Measurements from ENCODE around the gene PPOX. TPM values are rescaled to one million over a fixed set of nuclear protein-coding genes. Genes with fewer than 3 reads are reported as not detected.

PPOX gene
- total RNA-seq, 3 donors from 2014 or later, result 15.0 to 21.9 (median 16.3) TPM

DNA sequence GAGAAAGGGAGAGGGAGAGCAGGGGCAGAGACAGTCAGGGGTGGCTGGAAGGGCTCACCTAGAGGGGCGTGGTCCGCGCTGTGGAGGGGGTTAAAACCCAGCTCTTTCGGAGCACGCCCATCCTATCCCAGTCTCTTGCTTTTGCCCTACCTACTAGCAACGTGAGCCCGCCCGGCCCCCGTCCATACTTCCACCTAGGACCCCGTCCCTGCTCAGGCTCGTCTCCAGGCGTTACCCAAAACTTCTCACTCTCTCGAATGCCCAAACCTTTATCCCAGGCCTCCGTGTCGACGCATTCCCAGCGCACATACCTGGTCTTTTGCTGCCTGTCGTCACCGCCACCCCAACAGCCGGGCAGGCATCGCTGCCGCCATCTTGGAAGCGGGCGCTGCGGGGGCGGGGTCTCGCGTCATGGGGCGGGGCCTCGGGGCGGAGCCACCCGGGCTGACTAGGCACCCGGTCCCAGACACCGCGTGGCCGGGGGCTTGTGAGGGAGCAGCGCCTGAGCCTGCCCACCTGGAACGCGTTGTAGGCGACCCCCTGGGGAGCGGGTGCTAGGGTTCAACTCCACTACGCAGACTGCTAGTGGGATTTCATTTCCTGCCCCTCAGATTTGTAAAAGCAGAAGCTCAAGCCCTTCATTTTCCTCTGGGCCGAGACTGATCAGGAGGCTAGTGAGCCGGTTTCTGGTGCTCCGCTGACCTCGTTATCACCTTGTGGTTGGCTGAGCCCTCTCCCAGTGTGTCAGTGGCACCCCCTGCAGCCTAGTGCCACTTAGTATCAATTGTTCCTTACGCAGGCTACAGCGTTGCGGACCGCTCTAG lies 11.1 kb downstream of the PPOX start, which contains the start of gene B4GALT3:
Gene B4GALT3, minus strand, starts transcription at position 396 of the 824 bp plus-strand sequence. CDS start 1,447 bp downstream, outside the sequence.
- Histone ChIP-seq H3K36me3 (ENCODE audit: low read depth) (no peaks in the 10 kb centered on the region), H3K4me3 (peak within 1 kb of the TSS; percentile 67), H3K9me3 (no peaks in the 10 kb centered on the region), H3K4me1 (ENCODE audit: low read depth) (peaks cover 8% of the 10 kb centered on the region)
- intact Hi-C loops (cut with DNase I, micrococcal nuclease), result no loop called here
- peak; percentile 97 for ATAC-seq
- peak; percentile 93 to 97 (median 97) for DNase-seq
- TF ChIP-seq, protein P1, sequence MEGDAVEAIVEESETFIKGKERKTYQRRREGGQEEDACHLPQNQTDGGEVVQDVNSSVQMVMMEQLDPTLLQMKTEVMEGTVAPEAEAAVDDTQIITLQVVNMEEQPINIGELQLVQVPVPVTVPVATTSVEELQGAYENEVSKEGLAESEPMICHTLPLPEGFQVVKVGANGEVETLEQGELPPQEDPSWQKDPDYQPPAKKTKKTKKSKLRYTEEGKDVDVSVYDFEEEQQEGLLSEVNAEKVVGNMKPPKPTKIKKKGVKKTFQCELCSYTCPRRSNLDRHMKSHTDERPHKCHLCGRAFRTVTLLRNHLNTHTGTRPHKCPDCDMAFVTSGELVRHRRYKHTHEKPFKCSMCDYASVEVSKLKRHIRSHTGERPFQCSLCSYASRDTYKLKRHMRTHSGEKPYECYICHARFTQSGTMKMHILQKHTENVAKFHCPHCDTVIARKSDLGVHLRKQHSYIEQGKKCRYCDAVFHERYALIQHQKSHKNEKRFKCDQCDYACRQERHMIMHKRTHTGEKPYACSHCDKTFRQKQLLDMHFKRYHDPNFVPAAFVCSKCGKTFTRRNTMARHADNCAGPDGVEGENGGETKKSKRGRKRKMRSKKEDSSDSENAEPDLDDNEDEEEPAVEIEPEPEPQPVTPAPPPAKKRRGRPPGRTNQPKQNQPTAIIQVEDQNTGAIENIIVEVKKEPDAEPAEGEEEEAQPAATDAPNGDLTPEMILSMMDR (IDR thresholded peaks at IDR 0.05), result no peak

DNA sequence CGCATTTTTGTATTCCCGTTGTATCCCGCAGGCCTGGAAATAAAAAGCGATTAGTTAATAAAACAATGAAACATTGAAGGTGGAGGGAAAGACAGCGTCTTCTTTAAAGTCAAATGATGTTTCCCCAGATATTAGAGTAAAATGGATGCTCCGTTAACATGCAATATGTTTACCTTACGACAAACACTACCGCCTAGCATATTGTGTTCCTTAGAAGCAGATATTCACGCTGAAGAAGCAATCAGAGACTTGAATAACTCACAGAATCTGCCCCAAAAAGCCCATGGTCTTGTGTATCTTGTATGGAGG lies 11.7 kb downstream of the PPOX start:
- H3K36me3 ChIP-seq (ENCODE audit: low read depth), result no peaks in the 10 kb centered on the region
- ATAC-seq (no peak), DNase-seq (no peak)
- H3K4me1 ChIP-seq (ENCODE audit: low read depth), result peaks cover 8% of the 10 kb centered on the region
- intact Hi-C loops (cut with DNase I, micrococcal nuclease), result no loop called here
- H3K4me3 ChIP-seq, result no peak overlapping the region
- TF ChIP-seq, protein P1 (IDR thresholded peaks at IDR 0.05), result no peak
- no peaks in the 10 kb centered on the region for H3K9me3 ChIP-seq

DNA sequence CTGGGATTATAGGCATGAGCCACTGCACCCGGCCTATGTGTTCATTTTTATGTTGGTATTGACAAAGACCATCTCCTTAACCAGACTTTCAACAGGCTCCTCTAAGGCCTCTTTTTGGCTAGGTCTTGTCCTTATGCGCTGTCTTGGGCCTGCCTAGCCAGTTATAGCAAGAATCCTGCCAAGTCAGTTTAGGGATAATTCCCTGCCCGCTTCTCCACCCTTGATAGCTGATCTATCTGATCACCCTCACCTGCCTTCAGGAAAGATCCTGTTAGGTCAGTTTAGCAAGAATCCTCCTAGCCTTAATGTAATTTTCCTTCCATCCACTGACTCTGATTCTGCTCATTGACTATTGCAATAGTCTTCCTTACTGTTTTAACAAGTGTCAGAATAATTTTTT lies 13.5 kb downstream of the PPOX start:
- H3K9me3 ChIP-seq, result no peaks in the 10 kb centered on the region
- intact Hi-C loops (cut with DNase I, micrococcal nuclease), result no loop called here
- no peak overlapping the region for H3K4me3 ChIP-seq
- ATAC-seq, result no peak
- TF ChIP-seq, protein P1 (IDR thresholded peaks at IDR 0.05), result no peak
- no peak for DNase-seq
- no peaks in the 10 kb centered on the region for H3K36me3 ChIP-seq (ENCODE audit: low read depth)
- H3K4me1 ChIP-seq (ENCODE audit: low read depth), result peaks cover 8% of the 10 kb centered on the region

DNA sequence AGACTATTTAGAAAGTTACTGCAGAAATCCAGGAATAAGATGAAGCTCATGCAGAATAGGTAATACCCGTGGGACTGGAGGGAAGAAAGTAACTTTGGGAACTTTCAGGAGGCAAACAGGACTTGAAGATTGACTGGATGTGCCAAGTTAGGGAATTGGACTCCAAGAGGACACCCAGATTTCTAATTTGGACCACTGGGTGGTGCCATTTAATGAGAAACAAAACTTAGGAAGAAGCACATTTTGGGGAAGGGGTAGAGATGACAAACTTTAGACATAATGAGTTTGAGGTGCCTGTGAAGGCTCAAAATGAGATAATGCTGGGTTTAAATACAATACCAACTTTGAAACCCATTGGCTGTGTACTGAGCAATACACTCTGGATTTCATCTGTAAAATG lies 14.4 kb downstream of the PPOX start:
- intact Hi-C loops (cut with DNase I, micrococcal nuclease), result no loop called here
- ATAC-seq, result no peak
- Histone ChIP-seq H3K36me3 (ENCODE audit: low read depth) (no peaks in the 10 kb centered on the region), H3K4me3 (no peak overlapping the region), H3K9me3 (no peaks in the 10 kb centered on the region), H3K4me1 (ENCODE audit: low read depth) (peaks cover 8% of the 10 kb centered on the region)
- TF ChIP-seq, protein P1 (IDR thresholded peaks at IDR 0.05), result no peak
- DNase-seq, result no peak

DNA sequence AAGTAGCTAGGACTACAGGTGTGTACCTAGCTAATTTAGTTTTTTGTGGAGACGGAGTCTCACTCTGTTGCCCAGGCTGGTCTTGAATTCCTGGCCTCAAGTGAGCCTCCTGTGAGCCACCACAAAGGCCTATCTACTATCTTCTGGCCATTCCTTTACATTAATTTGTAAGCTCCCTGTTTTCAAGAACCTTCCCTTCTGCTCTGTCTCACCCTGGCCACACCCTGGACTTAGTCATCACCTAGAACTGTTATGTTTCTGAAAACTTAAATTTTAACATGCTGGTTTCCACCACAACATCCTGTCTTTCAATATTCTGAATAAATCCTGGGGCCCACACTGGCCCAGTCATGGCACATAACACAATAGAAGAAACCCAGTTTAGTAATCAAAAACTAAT lies 16.0 kb downstream of the PPOX start:
- Histone ChIP-seq H3K36me3 (ENCODE audit: low read depth) (no peaks in the 10 kb centered on the region), H3K4me1 (ENCODE audit: low read depth) (no peaks in the 10 kb centered on the region), H3K4me3 (no peak overlapping the region), H3K9me3 (no peaks in the 10 kb centered on the region)
- intact Hi-C loops (cut with DNase I, micrococcal nuclease), result no loop called here
- ATAC-seq (peak; percentile 21), DNase-seq (no peak)
- TF ChIP-seq, protein P1 (IDR thresholded peaks at IDR 0.05), result no peak

Data from mucosa of descending colon (tissue), 3 donors.